ENCODE measurements around the gene PAPOLG. TPM values are rescaled to one million over a fixed set of nuclear protein-coding genes. Genes with fewer than 3 reads are reported as not detected.
A peak's percentile ranks its signal among the peaks of the same experiment; 100 is the strongest.

PAPOLG gene
- total and polyA plus RNA-seq, 2 of the 13 experiments (the other 11 are each of a cell fraction or from before 2014, with no cell fraction given), result 10.1 to 10.4 TPM

DNA sequence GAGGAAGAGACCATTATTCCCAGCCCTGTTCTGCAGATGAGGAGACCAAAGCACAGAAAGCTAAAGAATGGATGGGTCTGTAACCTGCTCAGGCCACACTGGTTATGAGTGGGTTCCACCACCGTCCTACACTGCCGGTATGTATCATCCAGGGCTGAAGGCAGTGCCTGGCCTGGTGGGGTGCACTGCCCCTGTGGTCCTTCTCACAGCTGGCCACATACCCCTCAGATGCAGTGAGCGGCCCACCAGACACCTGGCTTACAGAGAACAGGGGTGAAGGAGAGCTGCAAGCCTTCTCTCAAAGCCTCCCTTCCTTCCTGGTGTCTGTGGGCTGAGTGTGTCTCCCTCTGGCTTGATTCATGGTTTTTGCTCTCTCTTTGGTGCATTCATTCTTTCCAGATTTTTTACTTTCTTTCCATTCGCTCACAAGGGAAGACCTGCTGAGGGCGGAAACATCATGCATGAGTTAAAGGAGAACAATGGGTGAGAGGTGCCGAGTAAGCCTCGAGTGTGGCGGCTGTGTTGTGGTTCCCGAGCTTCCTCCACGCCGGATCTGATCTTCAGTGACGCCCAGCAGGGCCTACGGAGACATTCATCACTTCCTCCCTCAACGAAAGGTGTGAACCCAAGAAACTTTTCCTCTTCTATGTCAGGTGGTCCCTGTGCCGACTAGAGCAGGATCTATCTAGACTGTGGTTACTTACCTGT, 63.2 kb downstream of the PAPOLG start:
- H3K27me3 ChIP-seq (ENCODE audit: control insufficient read depth in 1 of 2, insufficient read depth in 2 of 2, low read length in 2 of 2), result peaks cover 0 to 47% of the 10 kb centered on the region in 2 experiments
- in situ Hi-C loops (cut with HindIII; ENCODE audit: extremely low pct_ligation_motif_present, low pct_unique_long_range_greater_than_20kb) (no loop called here), intact Hi-C loops (cut with micrococcal nuclease; ENCODE audit: unreplicated experiment) (no loop called here)
- WGBS (ENCODE audit: low lambda C conversion rate), result 61% methylated on average over 15 of the region's 15 CpGs
- H3K4me1 ChIP-seq (ENCODE audit: insufficient read depth, low read length), result peaks cover 9% of the 10 kb centered on the region; the same call in 1 of the 2 replicates
- H3K27ac ChIP-seq (ENCODE audit: extremely low read length, insufficient read depth, low read length), result no peak overlapping the region
- H3K4me2 ChIP-seq (ENCODE audit: low read depth, low read length), result no peak overlapping the region
- ATAC-seq (peak; percentile 21; the same call in 2 of the 3 replicates), FAIRE-seq (no peak), DNase-seq (ENCODE audit: low spot score) (no peak)
- no peak overlapping the region for H3K4me3 ChIP-seq (replicated peaks in 1 of 3; ENCODE audit: insufficient read depth in 1 of 3, low read depth in 2 of 3, low read length in 3 of 3)
- no peak overlapping the region for H2AFZ ChIP-seq (ENCODE audit: low read length)
- H3K36me3 ChIP-seq (replicated peaks in 1 of 2; ENCODE audit: control insufficient read depth in 1 of 2, insufficient read depth in 2 of 2, low read length in 2 of 2), result no peaks in the 10 kb centered on the region
- H3K9ac ChIP-seq (ENCODE audit: insufficient read depth, low read depth, low read length), result no peak overlapping the region
- ChIA-PET CTCF (ENCODE audit: low intra/inter-chr PET ratio, low total read pairs) (no interaction called here), POLR2A (no interaction called here)
- no peaks in the 10 kb centered on the region for H3K9me3 ChIP-seq (ENCODE audit: low read length)
- no TSS peak for BruUV-seq (replicated peaks)
- H4K20me1 ChIP-seq (ENCODE audit: insufficient read depth, low read length), result no peaks in the 10 kb centered on the region
- no peaks in the 10 kb centered on the region for H3K79me2 ChIP-seq (ENCODE audit: insufficient read depth, low read length)
- TF ChIP-seq, protein P1, sequence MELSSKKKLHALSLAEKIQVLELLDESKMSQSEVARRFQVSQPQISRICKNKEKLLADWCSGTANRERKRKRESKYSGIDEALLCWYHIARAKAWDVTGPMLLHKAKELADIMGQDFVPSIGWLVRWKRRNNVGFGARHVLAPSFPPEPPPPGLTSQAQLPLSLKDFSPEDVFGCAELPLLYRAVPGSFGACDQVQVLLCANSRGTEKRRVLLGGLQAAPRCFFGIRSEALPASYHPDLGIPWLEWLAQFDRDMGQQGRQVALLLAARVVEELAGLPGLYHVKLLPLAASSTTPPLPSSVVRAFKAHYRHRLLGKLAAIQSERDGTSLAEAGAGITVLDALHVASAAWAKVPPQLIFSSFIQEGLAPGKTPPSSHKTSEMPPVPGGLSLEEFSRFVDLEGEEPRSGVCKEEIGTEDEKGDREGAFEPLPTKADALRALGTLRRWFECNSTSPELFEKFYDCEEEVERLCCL (CRISPR knock-in tag; IDR thresholded peaks at IDR 0.05; ENCODE audit: borderline replicate concordance), result no peak
- TF ChIP-seq TBL1XR1 (IDR thresholded peaks at IDR 0.05; ENCODE audit: borderline replicate concordance, low read length, partially characterized antibody) (no peak), SAFB2 (CRISPR knock-in tag; IDR thresholded peaks at IDR 0.05; ENCODE audit: borderline replicate concordance, low read depth) (no peak), TEAD2 (CRISPR knock-in tag; IDR thresholded peaks at IDR 0.05) (no peak), UBTF (CRISPR knock-in tag; IDR thresholded peaks at IDR 0.05) (no peak), PAF1 (CRISPR knock-in tag; IDR thresholded peaks at IDR 0.05) (no peak), ZHX2 (IDR thresholded peaks at IDR 0.05; ENCODE audit: low read depth) (no peak), ZHX2 (CRISPR knock-in tag; IDR thresholded peaks at IDR 0.05; ENCODE audit: borderline replicate concordance) (no peak), ZNF12 (CRISPR knock-in tag; IDR thresholded peaks at IDR 0.05) (no peak)
- TF ChIP-seq, protein P2, sequence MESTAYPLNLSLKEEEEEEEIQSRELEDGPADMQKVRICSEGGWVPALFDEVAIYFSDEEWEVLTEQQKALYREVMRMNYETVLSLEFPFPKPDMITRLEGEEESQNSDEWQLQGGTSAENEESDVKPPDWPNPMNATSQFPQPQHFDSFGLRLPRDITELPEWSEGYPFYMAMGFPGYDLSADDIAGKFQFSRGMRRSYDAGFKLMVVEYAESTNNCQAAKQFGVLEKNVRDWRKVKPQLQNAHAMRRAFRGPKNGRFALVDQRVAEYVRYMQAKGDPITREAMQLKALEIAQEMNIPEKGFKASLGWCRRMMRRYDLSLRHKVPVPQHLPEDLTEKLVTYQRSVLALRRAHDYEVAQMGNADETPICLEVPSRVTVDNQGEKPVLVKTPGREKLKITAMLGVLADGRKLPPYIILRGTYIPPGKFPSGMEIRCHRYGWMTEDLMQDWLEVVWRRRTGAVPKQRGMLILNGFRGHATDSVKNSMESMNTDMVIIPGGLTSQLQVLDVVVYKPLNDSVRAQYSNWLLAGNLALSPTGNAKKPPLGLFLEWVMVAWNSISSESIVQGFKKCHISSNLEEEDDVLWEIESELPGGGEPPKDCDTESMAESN (CRISPR knock-in tag; conservative IDR thresholded peaks at IDR 0.05), result no peak
- TF ChIP-seq, protein P3, sequence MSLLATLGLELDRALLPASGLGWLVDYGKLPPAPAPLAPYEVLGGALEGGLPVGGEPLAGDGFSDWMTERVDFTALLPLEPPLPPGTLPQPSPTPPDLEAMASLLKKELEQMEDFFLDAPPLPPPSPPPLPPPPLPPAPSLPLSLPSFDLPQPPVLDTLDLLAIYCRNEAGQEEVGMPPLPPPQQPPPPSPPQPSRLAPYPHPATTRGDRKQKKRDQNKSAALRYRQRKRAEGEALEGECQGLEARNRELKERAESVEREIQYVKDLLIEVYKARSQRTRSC (CRISPR knock-in tag; IDR thresholded peaks at IDR 0.05; ENCODE audit: low read depth), result no peak

Measured in HepG2 (cell line).